ENCODE measurements around the gene TAGLN.

The TAGLN gene

GRCh38 chr11:117229931-117230285, 30.7 kb downstream of the TAGLN start:
- DNase-seq (ENCODE audit: low read depth in 1 of 2, low spot score in 1 of 2), result no peak

DNA sequence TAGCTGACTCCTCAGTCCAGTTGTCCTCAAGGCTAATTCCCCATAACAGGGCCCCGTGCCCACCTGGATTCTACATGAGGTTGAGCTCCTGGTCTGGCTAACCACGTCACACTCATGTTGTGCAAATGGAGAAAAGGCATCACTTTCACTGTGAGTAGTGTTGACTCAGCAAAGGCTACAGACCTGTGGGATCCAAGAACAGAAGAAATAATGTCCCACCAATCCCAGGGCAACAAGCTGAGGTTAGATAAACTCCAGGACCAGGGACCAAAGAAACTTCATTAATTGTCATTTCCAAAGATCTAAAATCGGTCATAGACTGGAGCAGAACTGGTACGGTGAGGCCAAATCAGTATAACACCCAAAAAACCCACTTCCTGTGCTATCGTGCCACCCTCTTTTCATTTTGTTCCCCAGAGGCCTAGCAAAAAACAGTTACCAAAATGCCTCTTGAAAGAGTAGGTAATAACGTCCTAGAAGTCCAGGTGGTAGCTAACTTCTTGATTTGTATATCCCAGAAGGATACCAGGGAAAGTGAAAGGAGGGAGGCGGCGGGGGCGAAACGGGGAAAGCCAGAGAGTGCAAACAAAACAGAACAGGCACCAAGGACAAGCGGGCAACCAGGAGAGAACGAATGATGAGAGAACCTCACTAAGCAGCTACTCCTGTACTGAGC, 31.3 kb downstream of the TAGLN start:
- DNase-seq (ENCODE audit: low read depth in 1 of 2, low spot score in 1 of 2), result peak; percentile 44 to 66

- DNase-seq (ENCODE audit: low read depth in 1 of 2, low spot score in 1 of 2), result no peak
These were observed 32.0 kb downstream of the TAGLN start for GRCh38 chr11:117230999-117231841.

GRCh38 chr11:117231842-117232091, 32.6 kb downstream of the TAGLN start, which contains the start of gene PCSK7:
Gene PCSK7, minus strand, starts transcription at chr11:117232073. Its CDS starts 2,229 bp downstream, at chr11:117229844.
- DNase-seq (ENCODE audit: low read depth in 1 of 2, low spot score in 1 of 2), result no peak

DNA sequence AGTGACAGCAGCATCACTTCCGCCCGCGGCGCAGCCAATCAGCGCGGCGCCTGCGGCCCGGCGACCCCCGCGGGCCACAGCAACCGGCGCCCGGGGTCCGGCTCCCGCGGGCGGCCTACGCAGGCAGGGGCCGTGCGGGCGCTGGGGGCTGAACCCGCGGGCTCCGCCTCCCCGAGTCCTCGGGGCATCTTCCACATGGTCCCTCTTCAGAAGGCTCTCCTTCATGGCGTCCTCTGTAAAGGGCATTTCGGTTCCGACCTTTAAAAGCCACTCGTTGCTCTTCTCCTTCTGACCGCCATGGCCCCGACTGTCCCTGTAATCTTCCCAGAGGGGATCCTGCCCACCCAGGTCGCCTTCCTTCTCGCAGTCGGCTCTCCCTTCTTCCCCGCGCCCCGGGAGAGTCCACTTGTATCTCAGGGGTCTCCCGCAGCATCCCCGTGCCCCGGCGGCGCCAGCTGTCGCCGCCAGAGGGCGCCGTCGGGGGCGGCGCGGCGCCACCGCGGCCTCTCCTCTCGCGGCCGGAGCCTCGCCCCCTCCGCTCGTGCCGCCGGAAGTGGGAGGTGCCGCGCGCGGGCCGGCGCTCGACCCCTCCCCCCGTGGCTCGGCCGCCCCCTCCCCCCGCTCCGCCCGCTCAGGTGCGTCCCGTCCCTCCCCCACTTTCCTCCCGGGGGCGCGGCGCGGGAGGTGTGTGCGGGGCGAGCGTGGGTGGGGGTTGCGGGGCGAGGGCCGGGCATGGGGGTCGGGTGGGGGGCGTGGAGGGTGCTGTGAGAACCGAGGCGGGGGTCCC, 33.1 kb downstream of the TAGLN start, which contains the start of gene RNF214:
Gene RNF214 (plus strand): TSS at position 580 of the 787 bp plus-strand sequence. CDS start 1,602 bp downstream, outside the sequence.
- peak; percentile 57 to 68 for DNase-seq (ENCODE audit: low read depth in 1 of 2, low spot score in 1 of 2)

- DNase-seq (ENCODE audit: low read depth in 1 of 2, low spot score in 1 of 2), result no peak
These were observed 33.8 kb downstream of the TAGLN start for GRCh38 chr11:117232911-117233409.

DNA sequence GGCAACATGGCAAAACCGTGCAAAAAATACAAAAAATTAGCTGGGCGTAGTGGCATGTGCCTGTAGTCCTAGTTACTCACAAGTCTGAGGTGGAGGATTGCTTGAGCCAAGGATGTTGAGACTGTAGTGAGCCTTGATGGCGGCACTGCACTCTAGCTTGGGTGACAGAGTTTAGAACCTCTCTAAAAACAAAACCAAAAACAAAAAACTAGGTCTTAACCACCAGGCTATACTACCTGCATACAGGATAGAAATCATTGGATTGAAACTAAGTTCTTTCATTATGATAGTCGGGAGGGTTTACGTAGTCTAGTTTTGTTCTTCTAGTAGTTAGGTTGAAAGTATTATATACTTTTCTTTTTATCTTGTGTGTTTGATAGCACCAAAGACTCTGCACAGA, 39.1 kb downstream of the TAGLN start:
- no peak for DNase-seq (ENCODE audit: low read depth in 1 of 2, low spot score in 1 of 2)

- no peak for DNase-seq (ENCODE audit: low read depth in 1 of 2, low spot score in 1 of 2)
These were observed 40.1 kb downstream of the TAGLN start for GRCh38 chr11:117239295-117239694.

DNA sequence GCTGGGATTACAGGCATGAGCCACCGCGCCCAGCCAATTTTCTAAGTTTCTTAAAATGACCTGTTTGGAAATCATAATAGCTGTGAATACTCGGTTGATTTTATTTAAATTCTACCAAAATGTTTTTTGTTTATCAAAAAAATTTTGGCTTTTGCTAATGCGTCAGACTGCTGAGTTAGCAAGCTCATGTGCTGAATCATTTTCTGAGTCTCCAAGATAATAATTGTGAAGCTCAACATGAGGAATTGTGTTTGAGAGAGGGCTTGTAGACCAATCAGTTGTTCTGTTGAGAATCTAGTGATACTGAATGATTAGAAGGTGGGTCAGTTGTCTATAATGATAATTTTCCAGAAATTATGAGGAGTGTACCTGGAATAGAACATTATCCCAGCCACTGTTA, 49.2 kb downstream of the TAGLN start:
- DNase-seq (ENCODE audit: low read depth in 1 of 2, low spot score in 1 of 2), result no peak

DNA sequence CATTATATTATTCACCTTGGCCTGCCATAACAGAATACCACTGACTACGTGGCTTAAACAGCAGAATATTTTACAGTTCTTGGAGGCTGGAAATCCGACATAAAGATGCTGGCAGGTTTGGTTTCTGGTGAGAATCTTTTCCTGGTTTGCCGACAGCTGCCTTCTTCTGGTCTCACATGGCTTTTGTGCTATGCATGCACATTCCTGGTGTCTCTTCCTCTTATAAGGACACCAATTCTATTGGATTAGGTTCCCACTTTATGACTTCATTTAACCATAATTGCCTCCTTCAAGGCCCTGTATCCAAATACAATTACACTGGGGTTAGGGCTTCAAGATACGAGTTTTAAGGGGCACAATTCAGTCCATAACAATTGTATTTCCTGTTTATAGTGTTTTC, 50.4 kb downstream of the TAGLN start:
- DNase-seq (ENCODE audit: low read depth in 1 of 2, low spot score in 1 of 2), result no peak

GRCh38 chr11:117251506-117251905, 52.3 kb downstream of the TAGLN start:
- DNase-seq (ENCODE audit: low read depth in 1 of 2, low spot score in 1 of 2), result no peak

GRCh38 chr11:117255966-117256365, 56.8 kb downstream of the TAGLN start:
- no peak for DNase-seq (ENCODE audit: low read depth in 1 of 2, low spot score in 1 of 2)

DNA sequence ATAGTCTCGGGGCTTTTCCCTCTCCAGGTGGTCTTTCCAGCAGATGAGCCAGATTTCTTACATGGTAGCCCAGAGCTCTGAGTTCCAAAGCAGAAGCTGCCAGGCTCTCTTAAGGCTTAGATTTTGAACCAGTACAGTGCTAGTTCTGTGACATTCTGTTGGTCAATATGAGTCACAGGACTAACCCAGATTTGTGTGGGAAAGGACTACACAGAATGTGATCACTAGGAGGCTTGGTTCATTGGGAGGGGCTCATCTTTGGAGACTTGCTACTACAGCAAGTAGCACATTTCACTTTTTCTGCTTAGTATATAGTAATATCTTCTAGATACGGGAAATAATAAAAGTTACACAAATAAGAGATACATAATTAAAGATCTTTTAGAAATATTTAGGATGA, 57.4 kb downstream of the TAGLN start:
- no peak for DNase-seq (ENCODE audit: low read depth in 1 of 2, low spot score in 1 of 2)

Data from activated CD4-positive, alpha-beta T cell treated with anti-CD3 and anti-CD28 coated beads, Interleukin-2, amount 50 U/mL, for 24 hours (primary cell).